GM12878 (cell line): ENCODE results near the gene GINS2.

Experiments
- ATF3 ChIP-seq: IDR thresholded peaks from 2 replicates; pipeline ENCODE4 v1.6.1; 2011; ENCODE audit warnings: low read depth, mild to moderate bottlenecking, low read length, moderate library complexity, borderline replicate concordance; ENCODE audit errors: extremely low read depth
- BCL11A ChIP-seq: IDR thresholded peaks from 2 replicates; pipeline ENCODE4 v1.6.1; 2011; ENCODE audit warnings: low read depth, low read length
- CTCF ChIP-seq, 3 experiments: IDR thresholded peaks in 2 of 3; conservative IDR thresholded peaks in 1 of 3; 2 replicates each; pipeline ENCODE4 v1.5.1; 2011; ENCODE audit warnings: low read depth in 3 of 3, low read length in 3 of 3, mild to moderate bottlenecking in 3 of 3, control low read depth in 2 of 3, moderate library complexity in 2 of 3, inconsistent platforms in 1 of 3, mixed read lengths in 1 of 3; ENCODE audit not compliant: control insufficient read depth in 2 of 3, insufficient read depth in 1 of 3; ENCODE audit errors: extremely low read depth in 1 of 3
- EZH2 ChIP-seq: IDR thresholded peaks from 2 replicates; pipeline ENCODE4 v1.6.1; 2012; ENCODE audit warnings: low read depth, mild to moderate bottlenecking, control low read depth, inconsistent platforms, low read length, borderline replicate concordance; ENCODE audit not compliant: control insufficient read depth
- LARP7 ChIP-seq: fragments of 450-650 bp; IDR thresholded peaks from 2 replicates; pipeline ENCODE4 v1.6.1; 2017; ENCODE audit warnings: mild to moderate bottlenecking
- MXI1 ChIP-seq: fragments of 150-350 bp; IDR thresholded peaks from 2 replicates; pipeline ENCODE4 v1.6.1; 2011; ENCODE audit warnings: low read depth, mild to moderate bottlenecking, inconsistent platforms, low read length, improper control_type of control experiment
- NFYB ChIP-seq: IDR thresholded peaks from 2 replicates; pipeline ENCODE4 v1.6.1; 2011; ENCODE audit warnings: low read depth, mild to moderate bottlenecking, low read length, improper control_type of control experiment, moderate library complexity; ENCODE audit not compliant: insufficient read depth
- NR2C1 ChIP-seq: fragments of 450-650 bp; IDR thresholded peaks from 2 replicates; pipeline ENCODE4 v1.6.1; 2017; ENCODE audit warnings: antibody characterized with exemption, mild to moderate bottlenecking, moderate library complexity
- SPI1 ChIP-seq: IDR thresholded peaks from 2 replicates; pipeline ENCODE4 v1.6.1; 2011; ENCODE audit warnings: low read depth, mild to moderate bottlenecking, low read length, moderate library complexity, borderline replicate concordance; ENCODE audit not compliant: insufficient read depth
- TAF1 ChIP-seq: IDR thresholded peaks from 2 replicates; pipeline ENCODE4 v1.6.1; 2011; ENCODE audit warnings: mild to moderate bottlenecking, low read depth, low read length, borderline replicate concordance
- ZSCAN29 ChIP-seq: fragments of 450-650 bp; IDR thresholded peaks from 2 replicates; pipeline ENCODE4 v1.6.1; 2017; ENCODE audit warnings: mild to moderate bottlenecking, moderate library complexity
- TF ChIP-seq, protein P1 (sequence below): IDR thresholded peaks from 2 replicates; pipeline ENCODE4 v1.6.1; 2012; ENCODE audit warnings: low read depth, low read length, improper control_type of control experiment
- TF ChIP-seq, protein P2 (sequence below): IDR thresholded peaks from 2 replicates; pipeline ENCODE4 v1.6.1; 2012; ENCODE audit warnings: improper control_type of control experiment, low read depth, low read length; ENCODE audit not compliant: insufficient replicate concordance

- TF ChIP-seq NR2C1 = no peak
- TF ChIP-seq CTCF (IDR thresholded peaks at IDR 0.05 in 2 of 3, conservative IDR thresholded peaks at IDR 0.05 in 1 of 3; ENCODE audit: control insufficient read depth in 2 of 3, extremely low read depth in 1 of 3, insufficient read depth in 1 of 3, low read depth in 3 of 3, low read length in 3 of 3) = no peak
- no peak for TF ChIP-seq SPI1
- no peak for TF ChIP-seq TAF1
- TF ChIP-seq ZSCAN29 = no peak
- TF ChIP-seq MXI1 = no peak
- no peak for TF ChIP-seq BCL11A
- no peak for TF ChIP-seq ATF3
- TF ChIP-seq NFYB = no peak
- TF ChIP-seq EZH2 = no peak
- TF ChIP-seq, protein P1, sequence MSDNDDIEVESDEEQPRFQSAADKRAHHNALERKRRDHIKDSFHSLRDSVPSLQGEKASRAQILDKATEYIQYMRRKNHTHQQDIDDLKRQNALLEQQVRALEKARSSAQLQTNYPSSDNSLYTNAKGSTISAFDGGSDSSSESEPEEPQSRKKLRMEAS = no peak
- TF ChIP-seq, protein P2, sequence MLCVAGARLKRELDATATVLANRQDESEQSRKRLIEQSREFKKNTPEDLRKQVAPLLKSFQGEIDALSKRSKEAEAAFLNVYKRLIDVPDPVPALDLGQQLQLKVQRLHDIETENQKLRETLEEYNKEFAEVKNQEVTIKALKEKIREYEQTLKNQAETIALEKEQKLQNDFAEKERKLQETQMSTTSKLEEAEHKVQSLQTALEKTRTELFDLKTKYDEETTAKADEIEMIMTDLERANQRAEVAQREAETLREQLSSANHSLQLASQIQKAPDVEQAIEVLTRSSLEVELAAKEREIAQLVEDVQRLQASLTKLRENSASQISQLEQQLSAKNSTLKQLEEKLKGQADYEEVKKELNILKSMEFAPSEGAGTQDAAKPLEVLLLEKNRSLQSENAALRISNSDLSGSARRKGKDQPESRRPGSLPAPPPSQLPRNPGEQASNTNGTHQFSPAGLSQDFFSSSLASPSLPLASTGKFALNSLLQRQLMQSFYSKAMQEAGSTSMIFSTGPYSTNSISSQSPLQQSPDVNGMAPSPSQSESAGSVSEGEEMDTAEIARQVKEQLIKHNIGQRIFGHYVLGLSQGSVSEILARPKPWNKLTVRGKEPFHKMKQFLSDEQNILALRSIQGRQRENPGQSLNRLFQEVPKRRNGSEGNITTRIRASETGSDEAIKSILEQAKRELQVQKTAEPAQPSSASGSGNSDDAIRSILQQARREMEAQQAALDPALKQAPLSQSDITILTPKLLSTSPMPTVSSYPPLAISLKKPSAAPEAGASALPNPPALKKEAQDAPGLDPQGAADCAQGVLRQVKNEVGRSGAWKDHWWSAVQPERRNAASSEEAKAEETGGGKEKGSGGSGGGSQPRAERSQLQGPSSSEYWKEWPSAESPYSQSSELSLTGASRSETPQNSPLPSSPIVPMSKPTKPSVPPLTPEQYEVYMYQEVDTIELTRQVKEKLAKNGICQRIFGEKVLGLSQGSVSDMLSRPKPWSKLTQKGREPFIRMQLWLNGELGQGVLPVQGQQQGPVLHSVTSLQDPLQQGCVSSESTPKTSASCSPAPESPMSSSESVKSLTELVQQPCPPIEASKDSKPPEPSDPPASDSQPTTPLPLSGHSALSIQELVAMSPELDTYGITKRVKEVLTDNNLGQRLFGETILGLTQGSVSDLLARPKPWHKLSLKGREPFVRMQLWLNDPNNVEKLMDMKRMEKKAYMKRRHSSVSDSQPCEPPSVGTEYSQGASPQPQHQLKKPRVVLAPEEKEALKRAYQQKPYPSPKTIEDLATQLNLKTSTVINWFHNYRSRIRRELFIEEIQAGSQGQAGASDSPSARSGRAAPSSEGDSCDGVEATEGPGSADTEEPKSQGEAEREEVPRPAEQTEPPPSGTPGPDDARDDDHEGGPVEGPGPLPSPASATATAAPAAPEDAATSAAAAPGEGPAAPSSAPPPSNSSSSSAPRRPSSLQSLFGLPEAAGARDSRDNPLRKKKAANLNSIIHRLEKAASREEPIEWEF = no peak
- TF ChIP-seq LARP7 = no peak
Measured at GRCh38 chr16:85715169-85716021, 26.6 kb upstream of the GINS2 start.
